Caco-2 (cell line): Measurements from ENCODE around the gene NTNG1. TPM values are rescaled to one million over a fixed set of nuclear protein-coding genes. Genes with fewer than 3 reads are reported as not detected.

Experiments
- BruUV-seq: library from RNA; stranded (reverse); fragments of 400-500 nt; replicated peaks from 2 replicates; lab custom pipeline; 2021; lab: Mats Ljungman, UMichigan
- CTCF ChIA-PET: fragments of 300-600 bp; sonication (Branson Sonifier 250); formaldehyde crosslinking; loops from one replicate; lab custom pipeline; 2022; ENCODE audit warnings: antibody characterized with exemption; lab: Charles Lee
- POLR2A ChIA-PET: fragments of 300-600 bp; sonication (Branson Sonifier 250); formaldehyde crosslinking; loops from one replicate; lab custom pipeline; 2022; ENCODE audit warnings: antibody characterized with exemption; lab: Charles Lee
- DNase-seq, 2 experiments: peaks; one replicate each; pipeline versions ENCODE4 v3.0.0 to v3.0.0-alpha.2; 2020 to 2022
- H3K27me3 ChIP-seq: replicated peaks from 2 replicates; pipeline ENCODE4 v1.6.0; 2011; ENCODE audit warnings: low read length; ENCODE audit not compliant: control insufficient read depth, insufficient read depth
- H3K36me3 ChIP-seq: 2 replicates; pipeline ENCODE4 v1.5.1; 2011; ENCODE audit warnings: low read length; ENCODE audit not compliant: control insufficient read depth, insufficient read depth
- H3K4me1 ChIP-seq: fragments of 250-450 bp; sonication (Bioruptor Pico); 2 replicates; pipeline ENCODE4 v1.5.1; 2020; ENCODE audit warnings: mild to moderate bottlenecking
- H3K4me3 ChIP-seq: 2 replicates; pipeline ENCODE4 v1.5.1; 2011; ENCODE audit warnings: low read depth, mild to moderate bottlenecking, control low read depth, low read length
- H3K9me3 ChIP-seq: fragments of 250-450 bp; sonication (Bioruptor Pico); 2 replicates; pipeline ENCODE4 v1.5.1; 2020; ENCODE audit warnings: mild to moderate bottlenecking, moderate library complexity
- H3K27ac Mint-ChIP-seq: one replicate; pipeline ENCODE4 v1.8.0; 2022; ENCODE audit warnings: mixed read lengths; ENCODE audit not compliant: unreplicated experiment
- H3K27me3 Mint-ChIP-seq: one replicate; pipeline ENCODE4 v1.8.0; 2022; ENCODE audit warnings: mixed read lengths; ENCODE audit not compliant: insufficient read depth, unreplicated experiment
- H3K36me3 Mint-ChIP-seq: one replicate; pipeline ENCODE4 v1.8.0; 2022; ENCODE audit warnings: mild to moderate bottlenecking, mixed read lengths; ENCODE audit not compliant: insufficient read depth, unreplicated experiment
- H3K4me1 Mint-ChIP-seq: one replicate; pipeline ENCODE4 v1.8.0; 2022; ENCODE audit warnings: low read depth, mixed read lengths; ENCODE audit not compliant: unreplicated experiment
- H3K4me3 Mint-ChIP-seq: one replicate; pipeline ENCODE4 v1.8.0; 2022; ENCODE audit warnings: mild to moderate bottlenecking, moderate library complexity, mixed read lengths; ENCODE audit not compliant: unreplicated experiment
- H3K9me3 Mint-ChIP-seq: one replicate; pipeline ENCODE4 v1.8.0; 2022; ENCODE audit warnings: mixed read lengths; ENCODE audit not compliant: unreplicated experiment
- intact Hi-C: fragments of 100-400 bp; cut with micrococcal nuclease; formaldehyde crosslinking; loops from one replicate; pipeline ENCODE4 v1.10.0; 2022; ENCODE audit not compliant: unreplicated experiment
- total RNA-seq: library from RNA; stranded (reverse); gene quantifications from 2 replicates; pipeline ENCODE4 v1.2.3, GENCODE V29; 2022
- TF ChIP-seq, protein P1 (sequence below), 2 experiments: fragments of 200-600 bp in 1 of 2; IDR thresholded peaks; 1 replicate in 1 of 2; 2 replicates in 1 of 2; pipeline versions ENCODE4 v1.5.1 to v1.8.0; 2011 to 2022; ENCODE audit warnings: antibody characterized with exemption in 1 of 2, control low read depth in 1 of 2, inconsistent platforms in 1 of 2, low read depth in 1 of 2, low read length in 1 of 2, mild to moderate bottlenecking in 1 of 2, moderate library complexity in 1 of 2; ENCODE audit not compliant: insufficient read depth in 1 of 2, severe bottlenecking in 1 of 2, unreplicated experiment in 1 of 2

Gene NTNG1
- total RNA-seq, 1 experiment from 2014 or later = not detected

DNA sequence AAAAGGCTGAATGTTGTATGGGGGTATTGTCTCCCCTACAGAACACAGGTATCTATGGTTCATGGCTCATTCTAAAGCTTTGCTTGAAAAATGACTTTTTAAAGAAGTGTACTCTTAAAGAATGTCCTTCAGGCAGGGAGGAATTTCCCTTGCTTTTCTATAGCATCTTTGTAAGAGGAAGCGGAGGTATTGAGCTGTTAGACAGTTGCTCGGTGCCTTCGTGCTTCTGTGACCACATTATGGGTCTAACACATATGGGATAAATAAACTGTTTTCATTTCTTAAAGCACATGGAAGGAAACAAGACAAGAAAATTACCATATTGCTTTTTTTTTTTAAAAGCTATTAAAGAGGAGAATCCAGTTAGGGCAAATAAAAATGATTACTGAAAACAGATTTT is 182.9 kb downstream of the NTNG1 start:
- intact Hi-C loops = no loop called here
- H3K4me1 ChIP-seq = no peaks in the 10 kb centered on the region
- DNase-seq = no peak
- H3K36me3 ChIP-seq = no peaks in the 10 kb centered on the region
- H3K27me3 ChIP-seq = no peaks in the 10 kb centered on the region
- H3K27ac Mint-ChIP-seq = no peak overlapping the region
- no peak overlapping the region for H3K4me3 Mint-ChIP-seq
- no peaks in the 10 kb centered on the region for H3K36me3 Mint-ChIP-seq
- no peak overlapping the region for H3K4me3 ChIP-seq
- H3K9me3 ChIP-seq = no peaks in the 10 kb centered on the region
- no peaks in the 10 kb centered on the region for H3K4me1 Mint-ChIP-seq
- CTCF ChIA-PET = no interaction called here
- TF ChIP-seq, protein P1, sequence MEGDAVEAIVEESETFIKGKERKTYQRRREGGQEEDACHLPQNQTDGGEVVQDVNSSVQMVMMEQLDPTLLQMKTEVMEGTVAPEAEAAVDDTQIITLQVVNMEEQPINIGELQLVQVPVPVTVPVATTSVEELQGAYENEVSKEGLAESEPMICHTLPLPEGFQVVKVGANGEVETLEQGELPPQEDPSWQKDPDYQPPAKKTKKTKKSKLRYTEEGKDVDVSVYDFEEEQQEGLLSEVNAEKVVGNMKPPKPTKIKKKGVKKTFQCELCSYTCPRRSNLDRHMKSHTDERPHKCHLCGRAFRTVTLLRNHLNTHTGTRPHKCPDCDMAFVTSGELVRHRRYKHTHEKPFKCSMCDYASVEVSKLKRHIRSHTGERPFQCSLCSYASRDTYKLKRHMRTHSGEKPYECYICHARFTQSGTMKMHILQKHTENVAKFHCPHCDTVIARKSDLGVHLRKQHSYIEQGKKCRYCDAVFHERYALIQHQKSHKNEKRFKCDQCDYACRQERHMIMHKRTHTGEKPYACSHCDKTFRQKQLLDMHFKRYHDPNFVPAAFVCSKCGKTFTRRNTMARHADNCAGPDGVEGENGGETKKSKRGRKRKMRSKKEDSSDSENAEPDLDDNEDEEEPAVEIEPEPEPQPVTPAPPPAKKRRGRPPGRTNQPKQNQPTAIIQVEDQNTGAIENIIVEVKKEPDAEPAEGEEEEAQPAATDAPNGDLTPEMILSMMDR (IDR thresholded peaks at IDR 0.05; ENCODE audit: insufficient read depth in 1 of 2, low read depth in 1 of 2, low read length in 1 of 2, severe bottlenecking in 1 of 2, unreplicated experiment in 1 of 2) = no peak
- POLR2A ChIA-PET = no interaction called here
- no TSS peak for BruUV-seq
- H3K27me3 Mint-ChIP-seq = peaks cover 3% of the 10 kb centered on the region
- no peaks in the 10 kb centered on the region for H3K9me3 Mint-ChIP-seq

GRCh38 chr1:107326824-107327445 is 186.1 kb downstream of the NTNG1 start:
- Mint-ChIP-seq H3K36me3 (no peaks in the 10 kb centered on the region), H3K4me1 (no peaks in the 10 kb centered on the region), H3K27ac (no peak overlapping the region), H3K4me3 (no peak overlapping the region), H3K9me3 (no peaks in the 10 kb centered on the region), H3K27me3 (peaks cover 3% of the 10 kb centered on the region)
- intact Hi-C loops = no loop called here
- no TSS peak for BruUV-seq
- TF ChIP-seq, protein P1 (IDR thresholded peaks at IDR 0.05; ENCODE audit: insufficient read depth in 1 of 2, low read depth in 1 of 2, low read length in 1 of 2, severe bottlenecking in 1 of 2, unreplicated experiment in 1 of 2) = no peak
- Histone ChIP-seq H3K36me3 (no peaks in the 10 kb centered on the region), H3K4me3 (no peak overlapping the region), H3K9me3 (no peaks in the 10 kb centered on the region), H3K27me3 (no peaks in the 10 kb centered on the region), H3K4me1 (no peaks in the 10 kb centered on the region)
- DNase-seq = no peak
- ChIA-PET CTCF (no interaction called here), POLR2A (no interaction called here)

GRCh38 chr1:107327446-107327845 is 186.6 kb downstream of the NTNG1 start:
- no peak for DNase-seq
- H3K27me3 Mint-ChIP-seq = peaks cover 3% of the 10 kb centered on the region
- ChIA-PET POLR2A (no interaction called here), CTCF (no interaction called here)
- H3K27ac Mint-ChIP-seq = no peak overlapping the region
- H3K9me3 Mint-ChIP-seq = no peaks in the 10 kb centered on the region
- no peaks in the 10 kb centered on the region for H3K4me1 ChIP-seq
- H3K36me3 ChIP-seq = no peaks in the 10 kb centered on the region
- no peak overlapping the region for H3K4me3 Mint-ChIP-seq
- no peak overlapping the region for H3K4me3 ChIP-seq
- intact Hi-C loops = no loop called here
- BruUV-seq = no TSS peak
- no peaks in the 10 kb centered on the region for H3K4me1 Mint-ChIP-seq
- H3K27me3 ChIP-seq = no peaks in the 10 kb centered on the region
- TF ChIP-seq, protein P1 (IDR thresholded peaks at IDR 0.05; ENCODE audit: insufficient read depth in 1 of 2, low read depth in 1 of 2, low read length in 1 of 2, severe bottlenecking in 1 of 2, unreplicated experiment in 1 of 2) = no peak
- H3K9me3 ChIP-seq = no peaks in the 10 kb centered on the region
- no peaks in the 10 kb centered on the region for H3K36me3 Mint-ChIP-seq
